HepG2 (cell line): ENCODE results near the gene ASCC2. TPM values are rescaled to one million over a fixed set of nuclear protein-coding genes. Genes with fewer than 3 reads are reported as not detected.

Source experiments
- ATAC-seq: fragments of 200-7000 bp; cut with Tn5 transposase; 3 replicates; pipeline ENCODE4 v1.9.1; 2020; ENCODE audit warnings: mild to moderate bottlenecking, moderate library complexity
- BruUV-seq: library from RNA; stranded (reverse); fragments of 400-500 nt; replicated peaks from 2 replicates; lab custom pipeline; 2021; lab: Mats Ljungman, UMichigan
- CTCF ChIA-PET: fragments of 300-600 bp; formaldehyde crosslinking; extraction: SDS; loops from one replicate; lab custom pipeline; 2021; ENCODE audit warnings: low total read pairs, inconsistent platforms, low intra/inter-chr PET ratio; lab: Yijun Ruan, JAX
- POLR2A ChIA-PET: fragments of 350-600 bp; sonication (Branson Sonifier 250); formaldehyde crosslinking; loops from one replicate; lab custom pipeline; 2020; ENCODE audit warnings: antibody characterized with exemption, inconsistent platforms; lab: Yijun Ruan, JAX
- DNase-seq: peaks from one replicate; pipeline ENCODE4 v3.0.0-alpha.2; 2015; ENCODE audit warnings: low spot score
- FAIRE-seq: peaks from 3 replicates; lab custom pipeline; 2011; peaks lifted over from hg19 to GRCh38; lab: Jason Lieb, UNC
- H2AFZ ChIP-seq: one replicate; pipeline ENCODE4 v1.6.1; 2011; ENCODE audit warnings: low read length, inconsistent platforms
- H3K27ac ChIP-seq: fragments of 300-600 bp; 3 replicates; pipeline ENCODE4 v1.8.0; 2011; ENCODE audit warnings: mixed run types, mild to moderate bottlenecking, mixed read lengths, low read length, inconsistent platforms; ENCODE audit not compliant: insufficient read depth; ENCODE audit errors: extremely low read length
- H3K27me3 ChIP-seq, 2 experiments: fragments of 200-600 bp in 1 of 2; 2 replicates in 1 of 2; 3 replicates in 1 of 2; pipeline versions ENCODE4 v1.6.0 to v1.8.0; 2011; ENCODE audit warnings: low read length in 2 of 2, mild to moderate bottlenecking in 2 of 2, moderate library complexity in 2 of 2, inconsistent platforms in 1 of 2; ENCODE audit not compliant: insufficient read depth in 2 of 2, control insufficient read depth in 1 of 2
- H3K36me3 ChIP-seq, 2 experiments: fragments of 200-600 bp in 1 of 2; replicated peaks in 1 of 2; 2 replicates in 1 of 2; 3 replicates in 1 of 2; pipeline versions ENCODE4 v1.5.1 to v1.8.0; 2011; ENCODE audit warnings: low read length in 2 of 2, inconsistent platforms in 1 of 2; ENCODE audit not compliant: insufficient read depth in 2 of 2, control insufficient read depth in 1 of 2
- H3K4me1 ChIP-seq: 2 replicates; pipeline ENCODE4 v1.5.1; 2012; ENCODE audit warnings: low read length, inconsistent platforms; ENCODE audit not compliant: insufficient read depth
- H3K4me2 ChIP-seq: 2 replicates; pipeline ENCODE4 v1.6.0; 2011; ENCODE audit warnings: low read depth, low read length, inconsistent platforms
- H3K4me3 ChIP-seq, 3 experiments: fragments of 200-600 bp in 1 of 3; sonication (generic), shearing (Covaris generic) in 1 of 3; replicated peaks in 1 of 3; 2 replicates each; pipeline ENCODE4 v1.5.1; 2011 to 2016; ENCODE audit warnings: low read length in 3 of 3, inconsistent platforms in 2 of 3, low read depth in 2 of 3, mild to moderate bottlenecking in 2 of 3, control low read depth in 1 of 3, mixed read lengths in 1 of 3; ENCODE audit not compliant: insufficient read depth in 1 of 3
- H3K79me2 ChIP-seq: one replicate; pipeline ENCODE4 v1.6.1; 2011; ENCODE audit warnings: low read length, inconsistent platforms; ENCODE audit not compliant: insufficient read depth
- H3K9ac ChIP-seq: 2 replicates; pipeline ENCODE4 v1.6.0; 2011; ENCODE audit warnings: mild to moderate bottlenecking, low read depth, low read length, inconsistent platforms; ENCODE audit not compliant: insufficient read depth
- H3K9me3 ChIP-seq: 2 replicates; pipeline ENCODE4 v1.5.1; 2012; ENCODE audit warnings: mild to moderate bottlenecking, low read length
- H4K20me1 ChIP-seq: 2 replicates; pipeline ENCODE4 v1.6.0; 2011; ENCODE audit warnings: inconsistent platforms, mild to moderate bottlenecking, low read length, moderate library complexity; ENCODE audit not compliant: insufficient read depth
- CREB3 ChIP-seq: sonication (generic); formaldehyde crosslinking; IDR thresholded peaks from 2 replicates; pipeline ENCODE4 v1.5.0; 2020; ENCODE audit warnings: missing genetic modification reagents
- HDAC6 ChIP-seq: fragments of 200-600 bp; sonication (generic); IDR thresholded peaks from 2 replicates; pipeline ENCODE4 v1.7.0; 2017; ENCODE audit warnings: mild to moderate bottlenecking, antibody characterized with exemption, low read length, low read depth
- HIVEP1 ChIP-seq: sonication (generic); formaldehyde crosslinking; IDR thresholded peaks from 2 replicates; pipeline ENCODE4 v1.4.0; 2020; ENCODE audit warnings: mild to moderate bottlenecking, missing genetic modification reagents
- LCORL ChIP-seq, 2 experiments: fragments of 450-650 bp in 1 of 2; sonication (generic) in 1 of 2; formaldehyde crosslinking in 1 of 2; IDR thresholded peaks; 2 replicates each; pipeline versions ENCODE4 v1.5.0 to v1.6.1; 2017 to 2020; ENCODE audit warnings: antibody characterized with exemption in 1 of 2, missing genetic modification reagents in 1 of 2
- MAFK ChIP-seq, 2 experiments: IDR thresholded peaks in 1 of 2; conservative IDR thresholded peaks in 1 of 2; 2 replicates each; pipeline ENCODE4 v1.6.1; 2011; ENCODE audit warnings: improper control_type of control experiment in 2 of 2, low read length in 2 of 2
- MAX ChIP-seq: IDR thresholded peaks from 2 replicates; pipeline ENCODE4 v1.6.1; 2012; ENCODE audit warnings: inconsistent platforms
- MEF2D ChIP-seq: sonication (generic); formaldehyde crosslinking; IDR thresholded peaks from 2 replicates; pipeline ENCODE4 v1.5.1; 2020; ENCODE audit warnings: mild to moderate bottlenecking, missing genetic modification reagents
- NCOA2 ChIP-seq: sonication (generic); formaldehyde crosslinking; IDR thresholded peaks from 2 replicates; pipeline ENCODE4 v1.8.0; 2022; ENCODE audit warnings: inconsistent platforms
- PHF21A ChIP-seq: sonication (generic); formaldehyde crosslinking; IDR thresholded peaks from 2 replicates; pipeline ENCODE4 v1.5.0; 2020; ENCODE audit warnings: mild to moderate bottlenecking, missing genetic modification reagents
- TERF1 ChIP-seq: sonication (generic); formaldehyde crosslinking; IDR thresholded peaks from 2 replicates; pipeline ENCODE4 v1.8.0; 2022; ENCODE audit warnings: mild to moderate bottlenecking, missing genetic modification reagents, moderate library complexity
- ZBTB42 ChIP-seq: sonication (generic); formaldehyde crosslinking; IDR thresholded peaks from 2 replicates; pipeline ENCODE4 v1.5.0; 2020; ENCODE audit warnings: mild to moderate bottlenecking, missing genetic modification reagents
- ZFP90 ChIP-seq: sonication (generic); formaldehyde crosslinking; IDR thresholded peaks from 2 replicates; pipeline ENCODE4 v1.8.0; 2022; ENCODE audit warnings: missing genetic modification reagents, mild to moderate bottlenecking, inconsistent platforms, borderline replicate concordance
- ZFP91 ChIP-seq: sonication (generic); formaldehyde crosslinking; IDR thresholded peaks from 2 replicates; pipeline ENCODE4 v1.9.0; 2022; ENCODE audit warnings: missing genetic modification reagents, mild to moderate bottlenecking, borderline replicate concordance
- ZNF513 ChIP-seq: sonication (generic); formaldehyde crosslinking; conservative IDR thresholded peaks from 2 replicates; pipeline ENCODE4 v1.5.0; 2020; ENCODE audit warnings: missing genetic modification reagents
- WGBS: methylation state at CpG from one replicate; pipeline ENCODE4 v1.1.6; 2017; ENCODE audit warnings: low lambda C conversion rate; 5-methylcytosine and 5-hydroxymethylcytosine counted together
- in situ Hi-C: cut with HindIII; loops from 2 replicates; pipeline ENCODE4 v1.10.0; 2017; ENCODE audit warnings: low pct_unique_long_range_greater_than_20kb; ENCODE audit not compliant: extremely low pct_ligation_motif_present
- intact Hi-C: fragments of 100-400 bp; cut with micrococcal nuclease; formaldehyde crosslinking; loops from one replicate; pipeline ENCODE4 v1.10.0; 2022; ENCODE audit not compliant: unreplicated experiment
- polyA plus RNA-seq, 8 experiments: library from polyadenylated mRNA; depleted of rRNA in 3 of 8; stranded (reverse) in 7 of 8; unstranded in 1 of 8; fragments of >200 nt; fragmentation: Illumina TruSeq in 4 of 8; extraction: Trizol in 4 of 8; gene quantifications; 2 replicates each; pipeline versions ENCODE4 v1.2.1 to v1.2.3, GENCODE V29; 2011 to 2016; ENCODE audit warnings: low read depth in 4 of 8, missing spikeins in 1 of 8, mixed read lengths in 1 of 8; ENCODE audit not compliant: insufficient read depth in 1 of 8
- total RNA-seq, 5 experiments: library from RNA; depleted of rRNA; stranded (reverse); fragments of >200 nt; fragmentation: Illumina TruSeq; extraction: Trizol; gene quantifications; 2 replicates each; pipeline ENCODE4 v1.2.3, GENCODE V29; 2016; ENCODE audit warnings: low read depth in 1 of 5

Gene ASCC2
- total and polyA plus RNA-seq, 2 of the 13 experiments (the other 11 are each of a cell fraction or from before 2014, with no cell fraction given) = 26.2 to 26.3 TPM

- POLR2A ChIA-PET = interaction anchor here (1.2 to 2.6 kb wide), 4 partner anchors 11 to 102 kb away, joined by 5 to 31 read pairs (median 17); partner anchors contain the start of genes MTMR3, UQCR10 and ZMAT5
- H2AFZ ChIP-seq = peak overlapping the region; percentile 61
- no peak for FAIRE-seq
- no peak for TF ChIP-seq MAFK (conservative IDR thresholded peaks at IDR 0.05 in 1 of 2, IDR thresholded peaks at IDR 0.05 in 1 of 2; ENCODE audit: low read length in 2 of 2)
- TF ChIP-seq CREB3 (CRISPR knock-in tag) = no peak
- no peak for TF ChIP-seq TERF1 (CRISPR knock-in tag)
- TF ChIP-seq HIVEP1 (CRISPR knock-in tag) = no peak
- 0 out of 2 replicates have a peak, but pooled peaks have one; percentile 17 for TF ChIP-seq ZFP91 (CRISPR knock-in tag)
- TF ChIP-seq PHF21A (CRISPR knock-in tag) = 0 out of 2 replicates have a peak, but pooled peaks have one; percentile 15
- 0 out of 2 replicates have a peak, but pooled peaks have one; percentile 26 for TF ChIP-seq MAX
- no peak for TF ChIP-seq ZFP90 (CRISPR knock-in tag)
- TF ChIP-seq NCOA2 (CRISPR knock-in tag) = 0 out of 2 replicates have a peak, but pooled peaks have one; percentile 13
- TF ChIP-seq MEF2D (CRISPR knock-in tag) = peak; percentile 38; the same call in 1 of the 2 replicates
- TF ChIP-seq ZNF513 = no peak
- TF ChIP-seq ZBTB42 (CRISPR knock-in tag) = no peak
- no peak for TF ChIP-seq LCORL (IDR thresholded peaks at IDR 0.05)
- peak; percentile 15; the same call in 1 of the 2 replicates for TF ChIP-seq LCORL (CRISPR knock-in tag; IDR thresholded peaks at IDR 0.05)
- TF ChIP-seq HDAC6 = no peak
These were observed 57.1 kb downstream of the ASCC2 start for GRCh38 chr22:29780748-29781676.

More at GRCh38 chr22:29780748-29781676, 57.1 kb downstream of the ASCC2 start:
- CTCF ChIA-PET = no interaction called here
- peak; percentile 48 for ATAC-seq
- Histone ChIP-seq H3K27me3 (no peaks in the 10 kb centered on the region), H3K9ac (peak overlapping the region; percentile 29; the same call in 1 of the 2 replicates), H3K27ac (no peak overlapping the region), H3K4me3 (peak overlapping the region in 2 of 3 experiments; percentile 27 to 48; a peak in 3 of 6 replicates), H3K4me1 (peaks cover 83% of the 10 kb centered on the region), H4K20me1 (no peaks in the 10 kb centered on the region), H3K36me3 (no peaks in the 10 kb centered on the region), H3K79me2 (no peaks in the 10 kb centered on the region), H3K4me2 (peak overlapping the region; percentile 70), H3K9me3 (no peaks in the 10 kb centered on the region)
- in situ Hi-C loops (no loop called here), intact Hi-C loops (no loop called here)
- BruUV-seq = no TSS peak
- DNase-seq = peak; percentile 56
- 17% methylated on average over 7 of the region's 8 CpGs for WGBS
